GM19351 (cell line): Measurements from ENCODE around the gene SEC14L6.

ENCODE experiments used
- ATAC-seq: cut with Tn5 transposase; IDR thresholded peaks from one replicate; pipeline ENCODE4 v1.9.1; 2021; ENCODE audit warnings: mild to moderate bottlenecking, moderate library complexity; ENCODE audit not compliant: unreplicated experiment

SEC14L6 gene

DNA sequence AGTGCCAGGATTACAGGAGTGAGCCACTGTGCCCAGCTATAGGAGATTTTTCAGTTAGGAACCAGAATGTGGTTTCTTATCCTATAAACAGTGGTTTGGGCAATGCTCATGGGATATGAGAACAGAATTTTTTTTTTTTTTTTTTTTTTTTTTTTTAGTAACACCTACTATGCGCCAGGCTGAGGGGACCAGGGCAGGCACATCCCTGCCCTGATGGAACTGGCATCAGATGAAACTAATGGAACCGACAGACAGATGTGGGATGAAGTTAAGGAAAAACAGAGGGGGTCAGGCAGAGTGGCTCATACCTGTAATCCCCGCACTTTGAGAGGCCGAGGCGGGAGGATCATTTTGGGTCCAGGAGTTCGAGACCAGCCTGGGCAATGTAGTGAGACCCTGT lies 45.9 kb downstream of the SEC14L6 start:
- ATAC-seq = no peak

DNA sequence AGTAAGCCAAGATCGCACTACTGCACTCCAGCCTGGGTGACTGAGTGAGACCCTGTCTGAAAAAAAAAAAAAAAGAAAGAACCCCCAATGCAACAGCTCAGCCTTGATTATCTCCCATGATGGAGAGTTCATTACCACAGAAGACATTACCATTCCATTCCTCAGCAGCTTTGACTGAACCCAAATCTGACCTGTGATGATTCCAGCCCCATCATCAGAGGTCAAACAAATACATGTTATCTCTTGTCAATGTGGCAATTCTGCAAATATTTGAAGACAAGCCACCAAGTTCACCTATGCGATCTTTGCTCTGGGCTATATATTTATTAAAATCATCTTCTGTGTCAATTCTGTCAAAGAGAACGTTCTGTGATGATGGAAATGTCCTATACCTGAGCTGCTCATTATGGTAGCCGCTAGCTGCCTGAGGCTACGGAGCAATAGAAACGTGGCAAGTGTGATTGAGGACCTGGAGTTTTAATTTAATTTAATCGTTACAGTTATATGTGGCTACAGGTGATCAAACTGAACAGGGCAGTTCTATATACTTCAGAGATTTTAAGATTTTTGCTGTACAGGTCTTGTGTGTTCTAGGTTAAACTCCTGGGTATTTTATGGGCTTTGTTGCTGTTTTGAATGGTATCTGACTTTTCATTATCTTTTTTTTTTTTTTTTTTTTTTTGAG lies 48.9 kb downstream of the SEC14L6 start:
- ATAC-seq = no peak

DNA sequence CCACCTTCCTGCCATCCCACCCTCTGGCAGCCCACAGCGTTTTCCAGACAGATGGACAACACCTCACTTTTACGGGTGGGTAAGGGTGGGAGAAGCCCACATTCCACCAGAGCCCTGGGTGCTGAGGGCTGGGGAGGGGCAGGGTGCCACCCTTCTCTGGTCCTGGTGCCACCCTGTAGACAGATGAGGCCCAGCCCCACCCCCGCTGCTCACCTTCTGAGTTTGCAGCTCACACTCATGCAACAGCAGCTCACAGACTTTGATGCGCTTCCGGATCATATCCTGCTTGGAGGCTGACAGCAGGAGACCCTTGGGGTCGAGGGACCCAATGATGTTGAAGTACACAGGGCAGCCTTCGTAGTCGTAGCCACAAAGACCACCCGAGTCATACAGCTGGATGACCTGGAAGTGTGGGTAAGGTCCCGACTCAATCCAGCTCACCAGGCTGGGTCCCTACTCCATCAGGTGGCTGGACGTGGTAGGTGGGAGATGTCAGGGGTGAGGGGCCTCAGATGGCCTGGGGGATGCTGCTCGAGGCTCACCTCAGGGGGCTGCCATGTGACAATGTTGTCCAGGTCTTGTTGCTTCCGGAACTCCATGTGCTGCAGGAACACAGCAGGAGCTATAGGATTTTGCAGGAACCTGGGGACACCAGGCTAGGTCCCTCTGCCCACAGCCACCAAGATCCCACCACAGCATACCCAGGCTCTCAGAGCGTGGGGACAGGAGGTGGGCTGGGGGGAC lies 51.3 kb downstream of the SEC14L6 start:
- no peak for ATAC-seq

DNA sequence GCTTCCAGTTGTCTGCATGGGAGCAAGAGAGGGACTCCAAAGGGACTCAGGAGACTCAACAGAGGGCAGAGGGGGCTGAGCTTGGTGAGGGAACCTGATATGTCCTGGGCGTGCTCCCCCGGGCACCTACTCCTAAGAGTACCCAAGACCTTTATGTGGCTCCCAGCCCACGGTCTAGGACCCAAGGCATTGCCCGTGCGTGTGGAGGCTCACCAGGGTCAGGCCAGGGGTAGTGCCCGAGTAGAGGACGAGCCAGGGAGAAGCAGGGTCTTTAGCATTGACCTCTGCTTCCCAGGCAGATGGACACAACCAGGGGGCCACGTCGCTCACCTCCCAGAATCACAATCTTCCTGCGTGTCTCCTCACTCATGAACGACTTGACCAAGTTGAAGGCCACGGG lies 54.4 kb downstream of the SEC14L6 start:
- ATAC-seq = no peak

DNA sequence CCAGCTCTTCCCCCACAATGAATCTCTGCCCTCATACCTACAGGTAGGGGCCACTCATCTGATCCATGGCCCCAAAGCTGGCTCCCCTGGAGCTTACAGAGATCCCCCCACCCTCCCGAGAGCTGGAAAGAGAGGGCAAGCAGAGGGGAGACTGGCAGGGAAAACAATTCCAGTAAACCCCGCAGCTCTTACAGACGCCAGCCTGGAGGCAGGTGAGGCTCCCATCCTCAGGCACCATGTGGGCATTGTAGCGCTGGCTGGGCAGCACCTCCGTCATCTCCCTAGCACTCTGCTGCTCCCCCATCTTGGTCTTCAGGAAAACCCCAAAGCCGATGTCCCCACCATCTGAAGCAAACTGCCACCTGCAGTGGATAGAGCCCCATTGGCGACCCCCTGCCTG lies 55.2 kb downstream of the SEC14L6 start:
- no peak for ATAC-seq

DNA sequence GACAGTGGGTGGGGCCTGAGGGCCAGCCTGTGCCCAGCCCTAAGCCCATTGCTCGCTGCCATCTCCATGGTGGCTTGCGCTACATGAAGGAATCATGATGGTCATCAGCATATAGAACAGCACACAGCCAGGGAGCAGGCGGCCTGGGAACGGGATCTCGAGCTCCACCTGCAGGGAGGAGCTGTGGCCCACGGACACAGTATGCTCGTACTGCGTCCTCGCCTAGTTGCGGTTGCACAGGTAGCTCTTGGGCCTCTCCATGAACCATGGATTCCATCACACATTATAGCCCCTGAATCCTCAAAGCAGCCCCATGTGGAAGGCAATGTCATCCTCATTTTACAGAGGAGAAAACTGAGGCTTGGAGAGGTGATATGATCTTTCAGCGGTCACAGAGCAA lies 56.1 kb downstream of the SEC14L6 start:
- no peak for ATAC-seq

DNA sequence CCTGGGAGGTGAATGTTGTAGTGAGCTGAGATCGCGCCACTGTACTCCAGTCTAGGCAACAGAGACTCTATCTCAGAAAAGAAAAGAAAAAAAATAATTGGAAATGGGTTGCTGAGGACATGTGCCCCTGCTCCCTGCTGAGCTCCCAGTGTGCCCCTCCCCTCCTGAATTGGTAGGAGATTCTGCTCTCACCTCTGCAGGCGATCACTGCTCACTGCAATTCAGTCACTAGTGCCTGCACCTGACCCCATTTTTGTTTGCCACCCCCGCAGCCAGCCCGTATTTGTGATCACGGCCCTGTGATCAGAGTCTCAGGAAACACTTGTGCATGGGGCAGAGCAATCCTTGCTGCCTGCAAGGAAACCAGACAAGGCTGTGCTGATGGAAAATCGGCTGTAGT lies 58.4 kb downstream of the SEC14L6 start:
- ATAC-seq = no peak

DNA sequence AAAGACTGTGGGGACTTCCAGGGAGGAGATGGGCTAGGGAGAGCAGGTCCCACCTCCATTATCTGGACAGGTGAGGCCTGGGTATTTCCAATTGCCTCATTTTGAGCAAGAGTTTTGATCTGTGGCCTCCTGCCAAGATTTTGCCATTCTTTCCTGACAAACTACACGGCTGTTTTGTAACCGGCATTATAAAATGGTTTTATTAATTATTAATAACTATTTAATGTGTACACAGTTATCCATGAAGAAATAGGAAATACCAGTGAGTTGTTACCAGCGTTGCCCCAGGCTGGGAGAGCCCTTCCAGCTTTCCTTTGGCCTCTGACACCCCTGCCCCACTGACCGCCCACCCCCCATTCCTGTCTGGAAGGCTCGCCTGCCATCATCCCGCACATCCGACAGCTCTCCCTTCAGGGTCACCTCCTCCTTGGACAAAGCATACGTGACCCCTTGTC lies 59.9 kb downstream of the SEC14L6 start:
- no peak for ATAC-seq

DNA sequence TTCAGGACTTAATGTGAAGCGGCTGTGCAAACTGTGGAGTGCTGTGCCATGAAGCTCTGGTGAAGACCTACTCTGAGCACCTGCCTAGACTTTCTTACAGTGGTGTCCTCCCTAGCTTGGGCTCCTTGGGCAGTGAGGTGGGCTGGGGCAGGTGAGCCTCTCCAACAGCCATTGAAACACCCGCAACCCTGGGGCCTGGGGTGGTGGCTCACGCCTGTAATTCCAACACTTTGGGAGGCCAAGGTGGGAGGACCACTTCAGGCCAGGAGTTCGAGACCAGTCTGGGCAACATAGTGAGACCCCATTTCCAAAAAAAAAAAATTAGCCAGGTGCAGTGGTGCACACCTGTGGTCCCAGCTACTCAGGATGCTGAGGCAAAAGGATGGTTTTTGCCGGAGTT lies 60.4 kb downstream of the SEC14L6 start:
- ATAC-seq = no peak

DNA sequence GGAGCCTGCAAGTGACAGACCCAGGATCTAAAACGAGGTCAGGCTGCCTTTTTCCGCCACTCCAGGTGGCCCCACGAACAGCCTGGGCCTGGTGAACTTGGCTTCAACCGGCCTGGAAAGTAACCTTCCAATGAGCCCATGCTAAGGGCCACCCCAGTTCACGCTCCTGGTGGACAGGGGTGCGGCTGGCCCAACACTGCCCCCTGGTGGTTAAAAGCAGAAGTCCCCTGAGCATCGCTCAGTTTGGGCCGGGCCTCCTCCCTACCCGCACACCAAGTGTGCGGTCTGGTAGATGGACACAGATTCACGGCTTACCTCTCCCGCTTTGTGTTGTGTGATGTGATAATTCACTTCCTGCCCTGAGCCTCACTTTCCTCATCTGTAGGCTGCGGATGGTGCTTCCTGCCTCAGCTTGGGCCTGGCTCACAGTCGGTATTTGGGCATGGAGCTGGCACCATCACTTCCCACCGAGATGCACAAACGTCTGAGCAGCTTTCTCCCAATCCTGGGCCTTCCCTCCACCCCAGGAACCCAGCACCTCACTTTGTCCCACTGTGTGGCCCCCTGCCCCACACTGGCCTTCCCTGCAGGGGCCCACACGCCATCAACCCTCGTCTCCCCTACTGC lies 61.1 kb downstream of the SEC14L6 start:
- no peak for ATAC-seq

DNA sequence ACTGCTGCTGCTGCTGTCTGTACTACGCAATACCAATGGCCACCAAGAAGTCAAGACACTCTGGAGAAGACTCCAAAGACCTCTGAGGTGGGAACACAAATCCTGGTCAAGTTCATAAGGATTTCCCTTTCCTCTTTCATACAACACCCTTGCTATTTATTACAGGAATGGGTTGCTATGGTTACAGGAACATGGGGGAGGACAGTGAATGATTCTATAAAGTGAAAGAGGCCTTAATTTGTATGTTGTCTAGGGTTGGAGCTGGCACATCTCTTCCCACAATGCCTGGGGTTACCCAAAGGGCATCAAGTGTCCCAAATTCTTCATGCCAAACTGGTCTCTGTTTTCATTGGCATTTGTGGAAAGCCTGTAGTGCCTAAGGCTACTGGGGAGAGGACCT lies 63.4 kb downstream of the SEC14L6 start:
- ATAC-seq = no peak

DNA sequence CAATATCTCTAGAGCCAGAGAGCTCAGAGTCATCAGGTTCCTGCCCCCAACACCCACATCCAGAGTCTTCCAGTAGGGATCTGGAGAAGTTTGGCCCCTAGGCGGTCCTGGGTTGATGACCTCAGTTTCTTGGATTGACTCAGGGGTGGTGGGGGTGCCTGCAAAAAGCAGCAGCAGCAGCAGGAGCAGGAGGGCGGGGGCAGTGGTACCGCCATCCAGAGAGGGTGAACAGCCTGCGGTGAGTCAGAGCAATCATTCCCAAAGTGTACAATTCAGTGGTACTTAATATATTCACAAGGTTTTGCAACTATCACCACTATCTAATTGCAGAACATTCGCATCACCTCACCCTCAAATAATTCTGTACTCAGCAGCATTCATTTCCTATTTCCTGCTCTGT lies 64.8 kb downstream of the SEC14L6 start:
- no peak for ATAC-seq

DNA sequence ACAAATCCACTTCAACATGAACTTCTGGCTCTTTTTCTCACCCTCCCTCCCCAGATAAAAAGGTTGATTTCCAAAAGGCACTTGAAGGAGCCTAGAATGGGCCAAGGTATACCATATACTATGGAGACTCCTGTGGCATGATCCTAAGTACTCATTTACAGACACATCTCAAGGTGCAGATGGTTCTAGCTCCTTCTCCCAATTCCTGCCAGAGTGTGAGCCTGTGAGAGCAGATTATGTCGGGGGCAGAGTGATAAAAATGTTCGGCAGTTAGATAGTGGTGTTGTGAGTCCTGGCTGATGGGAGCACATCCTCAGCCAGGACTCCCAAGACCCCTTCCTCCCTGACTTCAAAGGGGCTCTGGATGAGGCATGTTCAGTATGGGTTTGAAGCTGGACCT lies 66.6 kb downstream of the SEC14L6 start:
- no peak for ATAC-seq

DNA sequence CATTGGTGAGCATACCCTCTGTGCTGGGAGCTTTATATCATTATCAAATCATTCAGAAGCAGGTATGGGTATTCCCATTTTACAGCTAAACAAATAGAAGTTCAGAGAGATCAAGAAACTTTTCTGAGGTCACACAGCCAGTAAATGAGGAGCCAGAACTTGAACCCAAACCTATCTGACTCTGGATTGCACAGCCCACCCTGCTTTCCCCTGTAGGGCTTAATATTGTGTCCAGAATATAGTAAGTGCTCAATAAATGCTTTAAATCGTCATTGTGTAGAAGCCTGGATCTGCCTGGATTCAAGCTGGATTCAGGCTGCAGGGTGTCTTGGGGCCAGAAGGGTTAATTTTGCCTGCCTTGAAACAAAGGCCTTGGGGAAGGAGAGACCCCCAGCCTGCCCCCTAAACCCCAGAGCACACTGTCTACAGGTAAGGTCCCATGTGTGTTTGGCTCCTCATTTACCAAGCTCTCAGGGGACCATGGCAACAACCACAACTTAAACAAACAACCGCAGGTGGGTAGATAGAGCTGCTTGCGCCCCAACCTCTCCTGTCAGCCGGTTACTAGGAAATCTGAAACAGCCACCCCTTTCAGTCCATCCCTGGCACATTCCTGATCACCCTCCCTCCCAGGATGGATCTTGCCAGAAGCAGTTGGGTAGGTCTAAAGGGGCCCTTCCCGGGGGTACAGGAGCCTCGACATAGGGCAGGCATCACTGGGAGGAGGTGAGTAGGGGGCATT lies 71.7 kb downstream of the SEC14L6 start:
- no peak for ATAC-seq

DNA sequence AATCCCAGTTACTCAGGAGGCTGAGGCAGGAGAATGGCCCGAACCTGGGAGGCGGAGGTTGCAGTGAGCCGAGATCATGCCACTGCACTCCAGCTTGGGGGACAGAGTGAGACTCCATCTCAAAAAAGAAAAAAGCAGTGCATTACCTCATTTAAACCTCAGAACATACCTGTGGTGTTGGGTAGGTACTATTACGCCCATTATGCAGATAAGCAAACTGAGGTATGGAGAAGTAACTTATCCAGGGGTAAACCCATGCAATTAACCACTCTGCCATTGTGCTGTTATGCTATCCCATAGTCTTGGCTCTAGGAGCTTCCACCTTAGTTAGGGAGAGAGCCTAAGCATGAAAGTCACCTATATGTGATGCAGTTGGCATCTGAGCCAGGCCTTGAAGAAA lies 72.4 kb downstream of the SEC14L6 start:
- no peak for ATAC-seq

DNA sequence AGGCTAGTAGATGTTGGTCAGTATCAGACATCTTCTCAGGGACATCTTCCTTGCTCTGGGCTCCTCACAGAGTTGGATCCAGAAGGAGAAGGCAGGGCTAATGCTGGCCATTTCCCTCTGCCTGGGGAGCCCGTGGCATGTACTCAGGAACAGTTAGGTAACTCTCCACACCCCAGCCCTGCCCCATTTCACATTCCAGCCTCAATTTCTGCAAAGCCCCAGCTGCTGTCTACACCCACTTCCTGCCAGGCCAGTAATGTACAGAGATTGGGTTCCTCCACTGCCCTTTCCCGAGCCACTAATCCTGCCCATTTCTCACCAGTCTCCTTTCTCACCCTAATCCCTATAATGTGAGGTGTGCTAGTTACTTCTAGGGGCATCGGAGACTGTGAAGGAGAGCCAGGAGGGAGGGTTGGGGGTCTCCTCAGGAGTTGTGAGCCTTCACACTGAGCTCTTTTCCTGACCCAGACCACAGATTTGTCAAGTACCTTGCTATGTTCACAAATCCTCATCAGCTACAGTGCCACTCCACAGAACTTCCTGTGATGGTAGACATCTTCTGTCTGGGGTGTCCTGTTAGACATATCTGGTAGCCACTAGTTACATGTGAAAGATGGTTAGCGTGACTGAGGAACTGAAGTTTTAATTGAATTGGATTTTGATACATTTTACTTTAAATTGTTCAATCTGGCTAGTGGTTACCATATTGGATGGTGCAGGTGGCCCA lies 73.4 kb downstream of the SEC14L6 start:
- no peak for ATAC-seq
